BE2C (cell line): ENCODE measurements around the gene ATP5PO.

Source experiments
- DNase-seq: peaks from one replicate; pipeline ENCODE4 v3.0.0-alpha.2; 2020
- H3K27me3 ChIP-seq: fragments of 250-450 bp; sonication (Bioruptor Pico); 2 replicates; pipeline ENCODE4 v1.5.1; 2020; ENCODE audit warnings: mild to moderate bottlenecking
- H3K36me3 ChIP-seq: fragments of 250-450 bp; sonication (Bioruptor Pico); 2 replicates; pipeline ENCODE4 v1.5.1; 2020; ENCODE audit warnings: mild to moderate bottlenecking
- H3K4me1 ChIP-seq: fragments of 250-450 bp; sonication (Bioruptor Pico); 2 replicates; pipeline ENCODE4 v1.5.1; 2020
- H3K4me3 ChIP-seq: 2 replicates; pipeline ENCODE4 v1.5.1; 2011; ENCODE audit warnings: low read depth, low read length
- H3K9me3 ChIP-seq: fragments of 250-450 bp; sonication (Bioruptor Pico); 2 replicates; pipeline ENCODE4 v1.5.1; 2020
- CTCF ChIP-seq: IDR thresholded peaks from 2 replicates; pipeline ENCODE4 v1.5.1; 2012; ENCODE audit warnings: mild to moderate bottlenecking, low read depth, low read length

The ATP5PO gene

GRCh38 chr21:33857846-33858666, 57.5 kb downstream of the ATP5PO start:
- DNase-seq: no peak
- no peaks in the 10 kb centered on the region for H3K27me3 ChIP-seq
- H3K9me3 ChIP-seq: no peaks in the 10 kb centered on the region
- no peak for TF ChIP-seq CTCF
- no peaks in the 10 kb centered on the region for H3K4me1 ChIP-seq
- H3K4me3 ChIP-seq: no peak overlapping the region
- no peaks in the 10 kb centered on the region for H3K36me3 ChIP-seq

- no peak for DNase-seq
- H3K4me3 ChIP-seq: no peak overlapping the region
- no peaks in the 10 kb centered on the region for H3K9me3 ChIP-seq
- no peak for TF ChIP-seq CTCF
- H3K4me1 ChIP-seq: no peaks in the 10 kb centered on the region
- H3K36me3 ChIP-seq: no peaks in the 10 kb centered on the region
- H3K27me3 ChIP-seq: no peaks in the 10 kb centered on the region
Observed at GRCh38 chr21:33856893-33857527, 58.6 kb downstream of the ATP5PO start.

GRCh38 chr21:33855190-33855589, 60.4 kb downstream of the ATP5PO start:
- Histone ChIP-seq H3K4me1 (no peaks in the 10 kb centered on the region), H3K9me3 (no peaks in the 10 kb centered on the region)
- peak; percentile 42 for TF ChIP-seq CTCF

GRCh38 chr21:33854604-33855003, 61.0 kb downstream of the ATP5PO start:
- no peak for TF ChIP-seq CTCF
- Histone ChIP-seq H3K4me1 (no peaks in the 10 kb centered on the region), H3K36me3 (no peaks in the 10 kb centered on the region), H3K27me3 (no peaks in the 10 kb centered on the region), H3K9me3 (no peaks in the 10 kb centered on the region), H3K4me3 (no peak overlapping the region)
- DNase-seq: no peak

More at GRCh38 chr21:33855190-33855589, 60.4 kb downstream of the ATP5PO start:
- no peaks in the 10 kb centered on the region for H3K27me3 ChIP-seq
- DNase-seq: no peak
- H3K4me3 ChIP-seq: no peak overlapping the region
- H3K36me3 ChIP-seq: no peaks in the 10 kb centered on the region
